A673 (cell line): ENCODE measurements around the gene NFIC.

Experiments
- CTCF ChIP-seq: fragments of 300-800, 200-600 bp; sonication (generic); conservative IDR thresholded peaks from 2 replicates; pipeline ENCODE4 v1.5.1; 2017; ENCODE audit warnings: low read depth, mild to moderate bottlenecking, antibody characterized with exemption, low read length, moderate library complexity, mixed read lengths
- EZH2 ChIP-seq: fragments of 200-600 bp; sonication (generic); IDR thresholded peaks from 2 replicates; pipeline ENCODE4 v1.6.1; 2017; ENCODE audit warnings: borderline replicate concordance, low read depth, mild to moderate bottlenecking, mixed read lengths, antibody characterized with exemption, low read length; ENCODE audit not compliant: poor library complexity, severe bottlenecking

- no peak for TF ChIP-seq CTCF
- TF ChIP-seq EZH2 = no peak
These were observed 108.2 kb downstream of the NFIC start for GRCh38 chr19:3474614-3475013.
